ENCODE data around the gene PRKCE. TPM values are rescaled to one million over a fixed set of nuclear protein-coding genes. Genes with fewer than 3 reads are reported as not detected.
A peak's percentile ranks its signal among the peaks of the same experiment; 100 is the strongest.

PRKCE gene
- total and polyA plus RNA-seq, 7 donors: 3.0 to 21.9 (median 15.8) TPM

- DNase-seq: no peak
- intact Hi-C loops (cut with DNase I): no loop called here
- H3K36me3 ChIP-seq: peaks cover 0 to 33% (median 2%) of the 10 kb centered on the region in 4 donors
- 74 to 81% methylated on average over 7 of the region's 7 CpGs for WGBS, 2 donors
- H3K9me3 ChIP-seq: no peaks in the 10 kb centered on the region
- H3K27me3 ChIP-seq: no peaks in the 10 kb centered on the region
- no peaks in the 10 kb centered on the region for H3K4me1 ChIP-seq
- H3K27ac ChIP-seq: peak overlapping the region in 1 of 4 donors; percentile 18
- no peak overlapping the region for H3K4me3 ChIP-seq
- TF ChIP-seq POLR2A (IDR thresholded peaks at IDR 0.05) (no peak), EP300 (IDR thresholded peaks at IDR 0.05) (no peak), POLR2AphosphoS5 (IDR thresholded peaks at IDR 0.05) (no peak), CTCF (IDR thresholded peaks at IDR 0.05) (no peak)
Observed at GRCh38 chr2:46015671-46016070, 364.2 kb downstream of the PRKCE start.

DNA sequence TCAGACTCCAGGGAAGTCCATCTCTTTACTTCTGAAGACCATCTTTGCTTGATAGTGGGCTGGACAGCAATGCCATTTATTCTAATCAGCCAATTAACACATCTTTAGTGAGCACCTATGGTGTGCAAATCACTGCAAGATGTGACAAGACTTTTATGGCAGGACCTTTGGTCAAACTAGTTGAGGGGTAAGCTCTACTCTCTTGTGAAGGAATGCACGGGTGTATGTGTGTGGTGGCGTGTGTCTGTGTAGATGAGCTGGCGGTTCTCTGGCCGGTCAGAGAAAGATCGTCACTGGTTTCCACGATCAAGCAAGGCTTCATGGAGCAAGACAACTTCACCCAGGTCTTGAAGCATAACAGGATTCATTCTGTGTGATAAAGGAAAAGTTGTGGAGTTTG lies 364.6 kb downstream of the PRKCE start:
- 96 to 97% methylated on average over 6 of the region's 6 CpGs for WGBS, 2 donors
- Histone ChIP-seq H3K36me3 (peaks cover 0 to 29% (median 2%) of the 10 kb centered on the region in 4 donors), H3K9me3 (no peaks in the 10 kb centered on the region), H3K27ac (peak overlapping the region in 1 of 4 donors; percentile 18), H3K4me3 (no peak overlapping the region), H3K27me3 (no peaks in the 10 kb centered on the region), H3K4me1 (no peaks in the 10 kb centered on the region)
- TF ChIP-seq POLR2AphosphoS5 (IDR thresholded peaks at IDR 0.05) (no peak), EP300 (IDR thresholded peaks at IDR 0.05) (no peak), POLR2A (IDR thresholded peaks at IDR 0.05) (no peak), CTCF (IDR thresholded peaks at IDR 0.05) (no peak)
- DNase-seq: no peak
- intact Hi-C loops (cut with DNase I): no loop called here

DNA sequence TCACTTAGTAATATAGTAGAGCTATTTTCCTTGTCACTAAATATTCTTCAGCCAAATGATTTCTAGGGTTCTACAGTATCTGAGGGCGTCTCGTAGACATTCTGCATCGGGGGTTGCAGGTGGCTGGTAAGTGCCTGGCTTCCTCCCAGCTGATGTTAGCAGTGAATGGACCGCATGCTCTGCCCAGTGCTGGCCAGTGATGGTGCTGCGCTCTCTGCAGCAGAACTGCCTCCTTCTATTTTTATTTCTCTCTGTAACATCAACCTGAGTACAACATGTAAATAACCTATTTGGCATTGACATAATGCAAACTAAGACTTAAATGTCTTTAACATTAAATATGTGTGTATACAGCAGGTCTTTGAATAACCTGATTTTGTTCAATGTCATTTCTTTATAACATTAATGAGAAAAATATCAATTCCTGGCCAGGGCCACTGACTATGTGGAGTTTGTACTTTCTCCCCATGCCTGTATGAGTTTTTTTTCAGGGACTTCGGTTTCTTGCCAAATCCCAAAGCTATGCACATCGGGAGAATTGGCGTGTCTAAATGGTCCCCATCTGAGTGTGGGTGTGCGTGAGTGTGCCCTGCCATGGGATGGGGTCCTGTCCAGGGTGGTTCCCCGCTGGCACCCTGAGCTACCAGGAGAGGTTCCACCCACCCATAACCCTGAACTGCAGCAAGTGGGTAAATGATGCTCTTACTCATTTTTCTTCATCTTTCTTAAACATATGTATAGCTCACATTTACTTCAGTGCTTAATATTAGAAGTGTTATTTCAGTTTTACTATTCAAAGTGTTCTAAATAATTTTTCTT lies 367.5 kb downstream of the PRKCE start:
- Histone ChIP-seq H3K36me3 (no peaks in the 10 kb centered on the region), H3K27ac (no peak overlapping the region), H3K4me3 (no peak overlapping the region), H3K27me3 (no peaks in the 10 kb centered on the region), H3K4me1 (no peaks in the 10 kb centered on the region), H3K9me3 (no peaks in the 10 kb centered on the region)
- intact Hi-C loops (cut with DNase I): no loop called here
- 74 to 85% methylated on average over 10 of the region's 10 CpGs for WGBS, 2 donors
- DNase-seq: no peak
- TF ChIP-seq POLR2AphosphoS5 (IDR thresholded peaks at IDR 0.05) (no peak), POLR2A (IDR thresholded peaks at IDR 0.05) (no peak), EP300 (IDR thresholded peaks at IDR 0.05) (no peak), CTCF (IDR thresholded peaks at IDR 0.05) (no peak)

DNA sequence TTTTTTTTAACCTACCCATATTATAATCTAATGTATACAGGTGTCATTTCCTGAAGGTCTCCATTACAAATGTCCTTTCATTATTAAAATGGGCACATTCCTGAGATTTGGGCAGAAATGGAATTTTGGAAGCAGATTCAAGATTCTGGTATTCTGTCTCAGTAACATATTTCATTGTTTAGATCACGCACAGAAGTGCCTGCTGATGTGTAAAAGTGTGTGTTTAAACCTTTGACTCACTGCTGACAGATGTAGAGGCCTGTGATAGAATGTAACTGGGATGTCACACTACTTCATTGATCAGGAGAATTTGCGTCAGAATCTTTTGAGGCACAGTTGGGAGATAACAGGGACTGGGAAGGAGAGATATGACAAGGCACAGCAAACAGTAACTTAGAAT lies 368.9 kb downstream of the PRKCE start:
- WGBS, 2 donors: 97 to 98% methylated on average over 2 of the region's 2 CpGs
- Histone ChIP-seq H3K27me3 (no peaks in the 10 kb centered on the region), H3K9me3 (no peaks in the 10 kb centered on the region), H3K4me3 (no peak overlapping the region), H3K36me3 (peaks cover 0 to 5% (median 2%) of the 10 kb centered on the region in 4 donors), H3K4me1 (no peaks in the 10 kb centered on the region), H3K27ac (no peak overlapping the region)
- no peak for TF ChIP-seq CTCF (IDR thresholded peaks at IDR 0.05)
- TF ChIP-seq POLR2AphosphoS5 (IDR thresholded peaks at IDR 0.05): no peak
- no peak for TF ChIP-seq POLR2A (IDR thresholded peaks at IDR 0.05)
- TF ChIP-seq EP300 (IDR thresholded peaks at IDR 0.05): no peak
- intact Hi-C loops (cut with DNase I): no loop called here
- no peak for DNase-seq

All from sigmoid colon (tissue), 7 donors.